ENCODE results near the gene TOM1L2.
"Not testable (repeated sequence)": the region's sequence is repeated elsewhere in the genome, so short reads cannot be mapped to it uniquely, and the experiment has no call there.

The TOM1L2 gene

GRCh38 chr17:17921192-17922069 is 50.8 kb downstream of the TOM1L2 start:
- DNase-seq, result no peak

GRCh38 chr17:17919169-17920107 is 52.8 kb downstream of the TOM1L2 start:
- no peak for DNase-seq

DNA sequence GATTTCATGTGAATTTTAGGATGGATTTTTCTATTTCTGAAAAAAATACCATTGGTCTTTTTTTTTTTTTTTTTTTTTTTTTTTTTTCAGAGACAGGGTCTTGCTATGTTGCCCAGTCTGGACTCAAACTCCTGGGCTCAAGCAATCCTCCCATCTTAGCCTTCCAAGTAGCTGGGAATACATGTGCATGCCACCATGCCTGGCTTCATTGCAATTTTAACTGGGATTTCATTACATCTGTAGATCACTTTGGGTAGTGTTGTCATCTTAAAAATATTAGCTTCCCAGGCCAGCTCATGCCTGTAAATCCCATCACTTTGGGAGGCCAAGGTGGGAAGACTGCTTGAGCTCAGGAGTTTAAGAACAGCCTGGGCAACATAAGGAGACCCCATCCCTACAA is 54.8 kb downstream of the TOM1L2 start:
- DNase-seq, result no peak

DNA sequence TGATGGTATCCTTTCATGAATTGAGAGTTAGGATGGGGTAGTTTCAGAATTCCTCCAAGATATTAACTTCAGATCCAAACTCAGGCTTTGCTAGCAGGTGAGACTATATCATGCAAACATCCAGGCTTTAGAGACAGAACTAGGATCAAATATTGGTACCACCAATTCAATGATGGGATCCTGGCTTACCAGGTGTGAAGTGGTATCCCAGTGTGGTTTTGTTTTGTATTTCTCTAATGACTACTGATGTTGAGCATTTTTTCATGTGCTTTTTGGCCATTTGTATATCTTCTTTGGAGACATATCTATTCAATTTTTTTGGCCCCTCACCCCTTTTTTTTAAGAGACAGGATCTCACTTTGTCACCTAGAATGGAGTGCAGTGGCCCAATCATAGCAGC is 57.0 kb downstream of the TOM1L2 start:
- DNase-seq, result no peak

DNA sequence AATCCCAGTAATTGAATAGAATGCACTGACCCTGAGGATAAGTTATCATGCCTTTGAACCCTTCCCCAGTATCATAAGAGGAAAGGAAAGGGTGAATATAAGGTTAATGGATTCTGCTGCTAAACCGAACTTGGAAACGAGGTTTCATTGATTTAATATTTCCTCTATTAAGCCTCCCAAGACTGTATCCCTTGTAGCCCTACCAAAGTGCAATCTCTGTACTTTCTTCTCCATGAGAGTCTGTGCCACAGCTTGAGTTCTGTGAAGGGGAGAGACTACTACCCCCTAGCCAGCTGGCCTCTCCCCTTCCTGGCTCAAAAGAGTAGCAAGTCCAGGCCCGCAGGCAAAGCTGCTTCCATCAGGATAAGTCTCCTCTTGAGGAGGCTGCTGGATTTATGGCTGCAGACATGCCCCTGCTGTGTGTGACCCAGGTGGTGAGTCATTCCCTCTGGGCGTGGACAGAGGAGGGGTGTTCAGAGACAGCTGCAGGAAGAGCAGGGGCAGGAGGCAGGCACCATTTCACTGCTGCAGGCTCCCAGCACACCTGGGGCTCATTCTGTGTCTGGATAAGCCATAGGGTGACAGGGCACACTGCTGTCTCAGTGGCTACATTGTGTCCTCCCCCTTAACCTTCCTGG is 58.4 kb downstream of the TOM1L2 start:
- DNase-seq, result peak; percentile 86

DNA sequence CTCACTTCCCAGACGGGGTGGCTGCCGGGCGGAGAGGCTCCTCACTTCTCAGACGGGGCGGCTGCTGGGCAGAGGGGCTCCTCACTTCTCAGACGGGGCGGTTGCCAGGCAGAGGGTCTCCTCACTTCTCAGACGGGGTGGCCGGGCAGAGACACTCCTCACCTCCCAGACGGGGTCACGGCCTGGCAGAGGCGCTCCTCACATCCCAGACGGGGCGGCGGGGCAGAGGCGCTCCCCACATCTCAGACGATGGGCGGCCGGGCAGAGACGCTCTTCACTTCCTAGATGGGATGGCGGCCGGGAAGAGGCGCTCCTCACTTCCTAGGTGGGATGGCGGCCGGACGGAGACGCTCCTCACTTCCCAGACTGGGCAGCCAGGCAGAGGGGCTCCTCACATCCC is 59.9 kb downstream of the TOM1L2 start:
- DNase-seq, result not testable (repeated sequence)

DNA sequence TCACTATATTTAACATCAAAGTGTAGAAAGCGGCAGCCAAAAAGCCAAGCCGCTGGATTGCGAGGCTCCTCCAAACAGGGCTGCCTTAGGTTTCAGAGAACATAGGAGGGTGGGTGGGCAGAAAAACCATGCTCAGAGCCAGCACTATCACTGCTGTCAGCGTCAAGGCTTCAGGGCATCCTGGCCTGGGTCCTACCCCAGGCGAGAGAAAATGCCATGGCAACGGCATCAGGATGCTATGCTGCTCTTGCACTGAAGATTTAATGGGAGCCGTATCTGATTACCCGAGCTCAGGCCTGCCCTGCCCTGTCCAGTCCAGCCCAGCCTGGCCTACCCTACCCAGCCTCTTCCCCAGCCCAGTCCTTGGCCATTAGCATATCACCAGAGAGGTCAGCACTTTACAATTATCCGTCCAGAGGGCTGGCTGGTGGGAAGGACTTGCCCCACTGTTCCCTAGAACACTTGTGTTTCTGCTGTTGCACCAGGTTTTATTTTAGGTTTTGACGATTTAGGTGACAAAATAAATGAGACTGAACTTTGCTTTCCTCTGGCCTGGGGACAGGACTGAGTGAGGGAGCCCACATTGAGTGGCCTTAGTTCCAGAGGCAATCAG is 61.1 kb downstream of the TOM1L2 start:
- DNase-seq, result no peak

DNA sequence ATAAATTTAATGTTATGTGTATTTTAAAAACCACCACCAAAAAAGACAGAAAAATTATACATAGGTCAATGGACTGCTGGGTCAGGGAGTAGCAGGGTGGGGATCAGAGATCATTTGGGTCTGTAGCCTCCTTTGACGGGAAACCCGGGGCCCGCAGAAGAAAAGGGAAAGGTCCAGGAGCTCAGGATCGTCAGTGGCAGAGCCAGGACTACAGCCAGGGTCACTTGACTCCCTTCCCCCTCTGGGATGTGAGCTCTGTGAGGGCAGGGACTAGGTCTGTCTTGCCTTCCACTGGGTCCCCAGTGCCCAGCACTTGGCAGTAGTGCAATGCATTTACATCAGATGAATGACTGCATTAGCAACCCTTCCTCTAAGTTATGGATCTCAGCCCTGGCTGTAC is 62.1 kb downstream of the TOM1L2 start:
- DNase-seq, result no peak

GRCh38 chr17:17909078-17909477 is 63.1 kb downstream of the TOM1L2 start:
- no peak for DNase-seq

- DNase-seq, result no peak
Measured at GRCh38 chr17:17907469-17907868, 64.7 kb downstream of the TOM1L2 start.

DNA sequence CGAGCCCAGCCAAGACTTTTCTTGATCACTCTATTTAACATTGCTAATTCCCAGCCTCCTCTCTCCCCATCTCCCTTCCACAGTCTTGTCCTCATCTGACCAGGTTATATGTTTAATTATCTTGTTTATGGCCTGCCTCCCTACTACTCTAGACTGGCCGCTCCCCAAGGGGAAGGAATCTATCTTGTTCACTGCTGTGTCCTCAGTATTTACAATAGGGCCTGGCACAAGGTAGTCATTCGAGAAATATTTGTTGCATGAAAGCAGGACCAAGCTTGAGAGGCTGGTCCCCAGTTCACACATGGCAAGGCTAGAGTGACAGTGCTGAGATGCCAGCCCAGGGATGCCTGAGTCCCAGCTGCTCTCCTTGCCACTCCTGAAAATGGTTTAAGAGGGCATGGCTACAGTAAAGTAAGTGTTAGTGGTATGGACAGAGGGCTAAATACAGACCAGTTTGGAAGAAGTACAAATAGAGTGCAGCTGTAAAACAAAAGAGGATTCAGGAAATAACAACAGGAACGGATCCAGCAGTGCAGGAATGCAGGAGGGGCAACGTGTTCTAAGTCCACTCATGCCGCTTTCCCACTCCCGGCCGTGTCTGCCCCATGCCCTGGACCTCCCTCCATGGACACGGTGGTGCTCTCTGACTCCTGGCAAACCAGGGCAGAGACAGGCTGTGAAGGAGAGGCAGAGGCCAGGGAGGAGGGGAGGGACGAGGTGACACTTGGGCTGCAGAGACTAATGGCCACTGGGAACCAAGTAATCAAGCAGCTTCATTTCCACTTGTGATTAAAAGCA is 65.6 kb downstream of the TOM1L2 start:
- DNase-seq, result no peak

DNA sequence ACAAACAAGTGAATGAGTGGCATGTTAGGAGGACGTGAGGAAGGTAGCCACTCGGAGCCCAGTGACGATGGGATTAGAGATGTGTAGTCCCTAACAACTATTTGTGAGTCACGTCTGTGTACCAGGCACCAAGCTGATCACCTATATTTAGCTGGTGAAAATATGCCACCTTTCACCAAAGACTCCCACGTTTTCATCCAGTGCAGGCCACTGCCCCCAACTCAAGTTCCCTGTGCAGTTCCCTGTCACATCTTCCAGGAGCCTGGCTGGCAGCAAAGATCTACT is 67.2 kb downstream of the TOM1L2 start:
- DNase-seq, result no peak

DNA sequence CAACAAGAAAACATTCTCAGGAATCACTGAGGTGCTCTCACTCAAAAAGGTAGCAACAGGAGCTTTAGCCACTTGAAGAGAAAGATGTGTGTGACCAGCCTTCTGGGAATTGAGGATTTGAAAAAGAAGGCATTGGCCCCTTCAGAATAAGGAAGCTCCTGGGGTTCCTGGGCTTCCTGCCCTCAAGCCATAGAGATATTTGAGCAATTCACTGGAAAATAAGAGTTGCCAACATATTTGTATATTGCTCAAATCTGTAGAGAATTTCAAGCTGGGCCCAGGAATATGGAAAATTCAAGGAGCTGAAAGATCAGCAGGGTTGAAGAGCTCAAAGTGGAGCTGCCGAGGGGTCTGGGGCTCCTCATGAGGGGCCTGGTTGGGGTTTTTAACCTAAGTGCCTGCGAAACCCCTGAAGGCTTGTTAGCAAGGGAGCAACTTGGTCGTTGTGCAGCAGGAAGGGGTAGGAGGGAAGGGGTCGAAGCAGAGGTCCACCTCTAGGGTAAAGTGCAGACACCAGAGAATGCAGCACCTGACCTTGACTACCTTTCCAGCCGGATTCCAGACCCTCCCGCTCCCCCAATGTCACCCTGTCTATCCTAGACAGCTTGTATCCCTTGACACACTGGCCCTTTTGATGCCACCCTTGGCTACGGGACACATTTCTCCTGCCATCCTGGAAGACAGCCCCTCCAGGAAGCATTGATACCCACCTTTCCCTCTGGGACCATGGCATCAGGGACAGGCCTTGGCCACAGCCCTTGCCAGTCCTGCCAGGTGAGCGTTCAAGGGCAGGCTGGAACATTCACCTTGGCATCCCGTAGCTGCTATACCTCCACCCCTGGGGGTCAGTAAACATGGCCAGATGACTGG is 67.8 kb downstream of the TOM1L2 start:
- DNase-seq, result no peak

DNA sequence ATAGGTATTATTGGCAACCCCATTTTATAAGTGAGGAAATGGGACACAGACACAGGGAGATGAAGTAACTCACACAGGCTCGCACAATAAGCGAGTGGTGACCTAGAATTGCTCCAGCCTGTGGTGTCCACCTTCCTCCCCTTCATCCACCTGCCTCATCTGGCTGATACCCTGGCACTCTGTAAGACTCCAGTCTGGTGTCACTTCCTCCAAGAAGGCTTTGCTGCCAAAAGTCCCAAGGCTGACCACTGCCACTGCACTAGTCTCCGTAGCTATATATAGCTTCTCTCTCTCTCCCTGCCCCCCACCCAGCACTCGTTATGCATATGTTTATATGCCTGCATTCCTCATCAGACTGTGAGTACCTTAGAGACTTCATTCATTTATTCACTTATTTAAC is 69.3 kb downstream of the TOM1L2 start:
- no peak for DNase-seq

GRCh38 chr17:17902376-17902775 is 69.8 kb downstream of the TOM1L2 start:
- DNase-seq, result no peak

GRCh38 chr17:17900615-17901520 is 71.3 kb downstream of the TOM1L2 start:
- DNase-seq, result peak; percentile 33

DNA sequence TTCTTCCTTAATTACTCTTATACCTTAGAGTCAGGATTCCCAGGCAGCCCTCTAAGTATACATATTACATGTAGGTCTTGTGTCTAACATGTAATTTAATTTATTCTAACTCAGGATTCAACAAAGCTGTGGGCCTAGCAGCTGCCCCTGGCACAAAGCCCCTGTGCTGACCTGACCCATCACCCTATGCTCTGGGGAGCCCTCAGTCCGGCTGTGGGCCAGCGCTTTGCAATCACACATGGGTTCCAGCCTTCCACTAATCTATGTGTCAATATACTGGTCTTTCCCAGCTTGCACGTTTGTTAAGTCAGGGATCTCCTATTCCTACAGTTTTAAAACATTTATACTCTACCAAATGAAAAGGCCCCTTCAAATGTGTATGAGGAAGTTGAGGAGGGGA is 72.7 kb downstream of the TOM1L2 start:
- no peak for DNase-seq

DNA sequence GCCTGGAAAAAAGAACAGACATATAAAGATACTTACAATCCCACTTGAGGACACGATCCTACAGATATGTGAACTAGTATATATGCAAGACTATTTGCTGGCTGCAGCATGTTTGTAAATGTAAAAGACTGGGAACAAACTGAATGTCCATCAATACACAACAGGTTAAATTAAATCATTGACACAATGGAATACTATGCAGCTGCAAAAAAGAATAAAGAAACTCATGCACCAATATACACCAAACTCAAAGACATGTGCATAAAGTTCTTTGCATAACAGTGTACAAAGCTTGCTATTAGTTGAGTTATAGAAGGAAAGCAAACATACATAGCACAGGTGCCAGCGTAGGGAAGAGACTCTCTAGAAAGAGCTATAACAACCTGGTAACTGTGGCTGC is 73.5 kb downstream of the TOM1L2 start:
- no peak for DNase-seq

DNA sequence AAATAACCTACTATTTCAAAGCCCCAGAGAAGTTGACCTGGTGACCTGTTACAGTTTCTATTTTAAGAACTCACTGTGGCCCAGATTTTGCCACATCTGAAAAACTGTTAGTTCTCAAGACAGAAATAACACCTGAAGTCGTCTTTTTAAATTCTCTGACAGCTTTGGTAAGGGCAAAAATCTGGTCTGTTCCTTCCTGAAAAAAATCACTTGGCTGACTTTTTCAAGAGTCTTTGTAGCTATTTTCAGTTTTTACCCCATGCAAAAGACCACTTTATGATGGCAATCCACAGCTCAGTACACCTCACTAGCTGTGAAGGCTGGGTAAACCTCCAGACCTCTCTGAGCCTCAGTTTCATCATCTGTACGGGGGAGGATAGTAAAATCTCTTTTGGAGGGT is 74.8 kb downstream of the TOM1L2 start:
- DNase-seq, result no peak

DNA sequence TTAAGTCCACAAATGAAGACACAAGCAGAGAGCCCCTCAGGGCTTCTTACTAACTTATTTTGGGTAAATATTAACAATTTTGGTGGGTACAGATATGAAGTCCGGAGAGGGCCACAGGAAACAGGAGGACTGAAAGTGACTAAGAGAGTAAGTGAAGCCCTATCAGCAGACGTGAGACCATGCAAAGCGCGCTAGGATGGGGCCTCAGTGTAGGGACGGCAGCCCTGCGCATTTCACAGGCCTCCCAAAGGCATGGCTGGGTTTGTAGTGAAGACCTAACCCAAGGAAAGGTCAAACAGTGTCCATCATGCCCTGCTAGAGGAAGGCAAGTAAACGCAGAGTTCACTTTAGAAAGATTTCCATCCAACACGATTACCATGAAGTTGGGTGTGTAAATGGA is 75.5 kb downstream of the TOM1L2 start:
- DNase-seq, result no peak

Data from DMS 273 treated with DMSO at 0.1 percent for 48 hours (cell line).